Smooth muscle cell (in vitro differentiated cells): ENCODE data around the gene VPS41. TPM values are rescaled to one million over a fixed set of nuclear protein-coding genes. Genes with fewer than 3 reads are reported as not detected.
A peak's percentile ranks its signal among the peaks of the same experiment; 100 is the strongest.

Experiments
- DNase-seq: peaks from one replicate; lab custom pipeline; 2025; ENCODE audit not compliant: unreplicated experiment; lab: John Stamatoyannopoulos, UW
- H2AFZ ChIP-seq: fragments of 200-600 bp; sonication (generic); 2 replicates; pipeline ENCODE4 v1.6.0; 2016; ENCODE audit warnings: antibody characterized with exemption, low read depth, mild to moderate bottlenecking
- H3F3A ChIP-seq: fragments of 200-600 bp; sonication (generic); 2 replicates; pipeline ENCODE4 v1.6.0; 2017; ENCODE audit warnings: antibody characterized with exemption, low read depth
- H3K27ac ChIP-seq: fragments of 200-600 bp; sonication (generic); 2 replicates; pipeline ENCODE4 v1.5.1; 2016; ENCODE audit warnings: low read depth, mild to moderate bottlenecking
- H3K27me3 ChIP-seq: fragments of 200-600 bp; sonication (generic); 2 replicates; pipeline ENCODE4 v1.6.1; 2016; ENCODE audit warnings: low read depth, mild to moderate bottlenecking
- H3K36me3 ChIP-seq: fragments of 200-600 bp; sonication (generic); 2 replicates; pipeline ENCODE4 v1.5.1; 2016; ENCODE audit warnings: low read depth
- H3K4me1 ChIP-seq: fragments of 200-600 bp; sonication (generic); 2 replicates; pipeline ENCODE4 v1.5.1; 2016; ENCODE audit warnings: low read depth
- H3K4me2 ChIP-seq: fragments of 200-600 bp; sonication (generic); 2 replicates; pipeline ENCODE4 v1.6.0; 2016; ENCODE audit warnings: mild to moderate bottlenecking
- H3K4me3 ChIP-seq: fragments of 200-600 bp; sonication (generic); 2 replicates; pipeline ENCODE4 v1.5.1; 2016; ENCODE audit warnings: mild to moderate bottlenecking
- H3K79me2 ChIP-seq: fragments of 200-600 bp; sonication (generic); 2 replicates; pipeline ENCODE4 v1.6.0; 2016; ENCODE audit warnings: low read depth, mild to moderate bottlenecking
- H3K9ac ChIP-seq: fragments of 200-600 bp; sonication (generic); 2 replicates; pipeline ENCODE4 v1.6.0; 2016; ENCODE audit warnings: low read depth
- H3K9me3 ChIP-seq: fragments of 200-600 bp; sonication (generic); replicated peaks from 2 replicates; pipeline ENCODE4 v1.5.1; 2016; ENCODE audit warnings: low read depth
- H4K20me1 ChIP-seq: fragments of 200-600 bp; sonication (generic); 2 replicates; pipeline ENCODE4 v1.6.0; 2016; ENCODE audit warnings: low read depth
- CTCF ChIP-seq: fragments of 200-600 bp; sonication (generic); IDR thresholded peaks from 2 replicates; pipeline ENCODE4 v1.5.1; 2017; ENCODE audit warnings: borderline replicate concordance, mild to moderate bottlenecking, antibody characterized with exemption; ENCODE audit not compliant: insufficient read depth, poor library complexity, severe bottlenecking
- WGBS: methylation state at CpG from one replicate; pipeline ENCODE4 v1.1.7; 2016; ENCODE audit warnings: low lambda C conversion rate; 5-methylcytosine and 5-hydroxymethylcytosine counted together
- polyA plus RNA-seq: library from polyadenylated mRNA; unstranded; fragments of >200 nt; fragmentation: Nextera tagmentation; extraction: Ambion mirVana; gene quantifications from 2 replicates; pipeline ENCODE4 v1.2.1, GENCODE V29; 2016
- total RNA-seq: library from RNA; depleted of rRNA; stranded (reverse); fragments of >200 nt; gene quantifications from 2 replicates; pipeline ENCODE4 v1.2.3, GENCODE V29; 2014

VPS41 gene
- total and polyA plus RNA-seq, 2 experiments from 2014 or later: 22.1 to 39.7 TPM

- Histone ChIP-seq H3K79me2 (no peaks in the 10 kb centered on the region), H3K9ac (peak overlapping the region; percentile 35), H3K27ac (peak overlapping the region; percentile 57), H3K4me2 (no peak overlapping the region), H3F3A (no peaks in the 10 kb centered on the region), H3K27me3 (no peaks in the 10 kb centered on the region), H4K20me1 (peaks cover 16% of the 10 kb centered on the region), H3K4me1 (no peaks in the 10 kb centered on the region), H3K9me3 (no peaks in the 10 kb centered on the region), H2AFZ (no peak overlapping the region), H3K36me3 (no peaks in the 10 kb centered on the region), H3K4me3 (no peak overlapping the region)
- no peak for TF ChIP-seq CTCF
- no peak for DNase-seq
- 46% methylated on average over 2 of the region's 2 CpGs for WGBS
Measured at GRCh38 chr7:38840736-38841460, 68.1 kb downstream of the VPS41 start.

GRCh38 chr7:38839851-38840250, 69.1 kb downstream of the VPS41 start:
- Histone ChIP-seq H2AFZ (no peak overlapping the region), H3K9ac (no peak overlapping the region), H3K79me2 (no peaks in the 10 kb centered on the region), H3K4me1 (no peaks in the 10 kb centered on the region), H3K27ac (no peak overlapping the region), H3K4me2 (no peak overlapping the region), H3F3A (no peaks in the 10 kb centered on the region), H3K9me3 (no peaks in the 10 kb centered on the region), H3K27me3 (no peaks in the 10 kb centered on the region), H3K4me3 (no peak overlapping the region), H4K20me1 (peaks cover 8% of the 10 kb centered on the region), H3K36me3 (no peaks in the 10 kb centered on the region)
- TF ChIP-seq CTCF: no peak
- no peak for DNase-seq
- whole genome bisulfite sequencing: 85% methylated on average over 5 of the region's 5 CpGs

GRCh38 chr7:38838725-38839385, 70.1 kb downstream of the VPS41 start:
- Histone ChIP-seq H3K27ac (no peak overlapping the region), H3K9me3 (no peaks in the 10 kb centered on the region), H3K79me2 (no peaks in the 10 kb centered on the region), H3K27me3 (no peaks in the 10 kb centered on the region), H3K4me1 (no peaks in the 10 kb centered on the region), H4K20me1 (peaks cover 5% of the 10 kb centered on the region), H3K4me2 (no peak overlapping the region), H3K4me3 (no peak overlapping the region), H2AFZ (no peak overlapping the region), H3K9ac (no peak overlapping the region), H3F3A (no peaks in the 10 kb centered on the region), H3K36me3 (no peaks in the 10 kb centered on the region)
- DNase-seq: no peak
- 98% methylated on average over 6 of the region's 6 CpGs for WGBS
- TF ChIP-seq CTCF: no peak
